ENCODE measurements around the gene USP6NL. TPM values are rescaled to one million over a fixed set of nuclear protein-coding genes. Genes with fewer than 3 reads are reported as not detected.

USP6NL gene
- total RNA-seq, 1 experiment from 2014 or later = 15.2 TPM

DNA sequence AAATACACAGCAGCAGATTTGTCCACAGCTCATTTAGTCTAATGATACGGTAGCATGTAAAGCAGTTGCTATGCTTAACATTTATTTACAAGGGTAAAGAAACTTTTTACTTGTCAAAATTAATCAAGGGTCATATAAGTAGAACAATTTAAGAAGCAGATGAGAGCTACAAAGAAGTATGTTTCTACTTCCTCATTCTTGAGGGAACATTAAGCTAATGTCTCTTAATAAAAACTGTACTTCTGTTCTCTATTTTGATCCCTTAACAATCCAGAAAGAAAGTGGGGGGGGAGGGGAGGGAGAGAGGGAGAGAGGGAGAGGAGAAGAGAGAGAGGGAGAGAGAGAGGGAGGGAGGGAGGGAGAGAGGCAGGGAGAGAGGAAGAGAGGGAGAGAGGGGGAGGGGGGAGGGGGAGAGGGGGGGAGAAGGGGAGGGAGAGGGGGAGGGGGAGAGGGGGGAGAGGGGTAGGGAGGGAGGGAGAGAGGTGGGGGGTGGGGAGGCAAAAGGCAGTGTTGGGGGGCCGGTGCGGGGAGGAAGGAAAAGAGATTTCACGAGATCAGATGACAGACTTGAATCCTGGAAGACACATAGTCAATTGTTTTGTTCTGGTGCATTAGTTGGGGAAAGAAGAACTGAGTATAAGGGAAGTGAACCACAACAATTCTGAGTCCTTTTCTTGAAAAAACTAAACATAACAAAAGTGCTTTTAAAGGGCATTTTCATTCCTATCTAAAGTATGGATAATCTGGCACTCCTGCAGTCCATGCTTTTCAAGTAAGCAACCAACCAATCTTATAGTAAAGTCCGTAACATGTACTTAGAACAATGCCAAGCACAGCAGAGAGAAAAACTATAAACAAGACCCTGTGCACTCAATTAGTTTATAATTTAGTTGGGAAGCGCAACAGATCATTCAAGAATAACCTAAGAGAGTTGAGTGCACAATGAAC, 128.0 kb downstream of the USP6NL start:
- no peaks in the 10 kb centered on the region for H3K27me3 ChIP-seq
- no peaks in the 10 kb centered on the region for H3K9me3 ChIP-seq (replicated peaks)
- no peaks in the 10 kb centered on the region for H3K4me1 ChIP-seq
- DNase-seq = peak in 1 of 2 experiments; percentile 25
- peaks cover 13% of the 10 kb centered on the region; the same call in 1 of the 2 replicates for H3K36me3 ChIP-seq
- H3K4me3 ChIP-seq = no peak overlapping the region
- no peak overlapping the region for H3K27ac ChIP-seq

- DNase-seq = no peak
- H3K36me3 ChIP-seq = peaks cover 13% of the 10 kb centered on the region; the same call in 1 of the 2 replicates
- no peak overlapping the region for H3K27ac ChIP-seq
- no peaks in the 10 kb centered on the region for H3K4me1 ChIP-seq
- no peaks in the 10 kb centered on the region for H3K9me3 ChIP-seq (replicated peaks)
- no peaks in the 10 kb centered on the region for H3K27me3 ChIP-seq
- no peak overlapping the region for H3K4me3 ChIP-seq
These were observed 129.1 kb downstream of the USP6NL start for GRCh38 chr10:11482306-11482705.

DNA sequence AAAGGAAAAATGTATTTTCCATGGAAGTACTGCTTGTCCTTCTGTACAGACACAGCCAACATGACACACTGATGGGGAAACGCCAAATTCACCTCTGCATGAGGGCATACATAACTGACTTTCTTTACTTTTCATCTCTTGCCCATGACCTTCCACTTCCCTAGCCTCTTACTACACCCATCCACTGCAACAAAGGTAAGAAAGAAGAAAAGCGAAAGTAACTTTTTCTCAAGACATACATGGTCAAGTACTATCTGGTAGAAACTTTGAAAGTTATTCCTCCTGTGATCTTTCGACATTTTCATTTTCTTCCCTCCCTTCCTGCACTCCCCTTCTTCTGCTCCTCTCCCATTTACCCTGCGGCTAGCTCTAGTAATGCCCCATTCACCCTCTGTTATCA, 130.8 kb downstream of the USP6NL start:
- Histone ChIP-seq H3K27ac (no peak overlapping the region), H3K4me3 (no peak overlapping the region), H3K27me3 (no peaks in the 10 kb centered on the region), H3K36me3 (peaks cover 13% of the 10 kb centered on the region; the same call in 1 of the 2 replicates), H3K9me3 (replicated peaks) (no peaks in the 10 kb centered on the region), H3K4me1 (no peaks in the 10 kb centered on the region)
- no peak for DNase-seq

GRCh38 chr10:11479300-11479699, 132.2 kb downstream of the USP6NL start:
- no peaks in the 10 kb centered on the region for H3K9me3 ChIP-seq (replicated peaks)
- no peak overlapping the region for H3K27ac ChIP-seq
- no peaks in the 10 kb centered on the region for H3K4me1 ChIP-seq
- no peak overlapping the region for H3K4me3 ChIP-seq
- DNase-seq = no peak
- no peaks in the 10 kb centered on the region for H3K27me3 ChIP-seq
- H3K36me3 ChIP-seq = 0 out of 2 replicates have a peak, but pooled peaks cover 8% of the 10 kb centered on the region

GRCh38 chr10:11478807-11479206, 132.6 kb downstream of the USP6NL start:
- no peak for DNase-seq
- no peaks in the 10 kb centered on the region for H3K27me3 ChIP-seq
- 0 out of 2 replicates have a peak, but pooled peaks cover 6% of the 10 kb centered on the region for H3K36me3 ChIP-seq
- no peaks in the 10 kb centered on the region for H3K9me3 ChIP-seq (replicated peaks)
- no peak overlapping the region for H3K27ac ChIP-seq
- H3K4me3 ChIP-seq = no peak overlapping the region
- H3K4me1 ChIP-seq = no peaks in the 10 kb centered on the region

- Histone ChIP-seq H3K36me3 (no peaks in the 10 kb centered on the region), H3K27me3 (no peaks in the 10 kb centered on the region), H3K27ac (no peak overlapping the region), H3K9me3 (replicated peaks) (no peaks in the 10 kb centered on the region), H3K4me3 (no peak overlapping the region), H3K4me1 (no peaks in the 10 kb centered on the region)
- no peak for DNase-seq
These were observed 135.5 kb downstream of the USP6NL start for GRCh38 chr10:11475831-11476434.

- Histone ChIP-seq H3K27me3 (no peaks in the 10 kb centered on the region), H3K4me3 (no peak overlapping the region), H3K27ac (no peak overlapping the region), H3K36me3 (no peaks in the 10 kb centered on the region), H3K4me1 (no peaks in the 10 kb centered on the region), H3K9me3 (replicated peaks) (no peaks in the 10 kb centered on the region)
- no peak for DNase-seq
These were observed 138.2 kb downstream of the USP6NL start for GRCh38 chr10:11473128-11473760.

- Histone ChIP-seq H3K27ac (no peak overlapping the region), H3K9me3 (replicated peaks) (no peaks in the 10 kb centered on the region), H3K4me3 (no peak overlapping the region), H3K27me3 (no peaks in the 10 kb centered on the region), H3K36me3 (no peaks in the 10 kb centered on the region), H3K4me1 (no peaks in the 10 kb centered on the region)
- peak; percentile 51 to 81 for DNase-seq
These were observed 139.2 kb downstream of the USP6NL start for GRCh38 chr10:11472158-11472753.

DNA sequence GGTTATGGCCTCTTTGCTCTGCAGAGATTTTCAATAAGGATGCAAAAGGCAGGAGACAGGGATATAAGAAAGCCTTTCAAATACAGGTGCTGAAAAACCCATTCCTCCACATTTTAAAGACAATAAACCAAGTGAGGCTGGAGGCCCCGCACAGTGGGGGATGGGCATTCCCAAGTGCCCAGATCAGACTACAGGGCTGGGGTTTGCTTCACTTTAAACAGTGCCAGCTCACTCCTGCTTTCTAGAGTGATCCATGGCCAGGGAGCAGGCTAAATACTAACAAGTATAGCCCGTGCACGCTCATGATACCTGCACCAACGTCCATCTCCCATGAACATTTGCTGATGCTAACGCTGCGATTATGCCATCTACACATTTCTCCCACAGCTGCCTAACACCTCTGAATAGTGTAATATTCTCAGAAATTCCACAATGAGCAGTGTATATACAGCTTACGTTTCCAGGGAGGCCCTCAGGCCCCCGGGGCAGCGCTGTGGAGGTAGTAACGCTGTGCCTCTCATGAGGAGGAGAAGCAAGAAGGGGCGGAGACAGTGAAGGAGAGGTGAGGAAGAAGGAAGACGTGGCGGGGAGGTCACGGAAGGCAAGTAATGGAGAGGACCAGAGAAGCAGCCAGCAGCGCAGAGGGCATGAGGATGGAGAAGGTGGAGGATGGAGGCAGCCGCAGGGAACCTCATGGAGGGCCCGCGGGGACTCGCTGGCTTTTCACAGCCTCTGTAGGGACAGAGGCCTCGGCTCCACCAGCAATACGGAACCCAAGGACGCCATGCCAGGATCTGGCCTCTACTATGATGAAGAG, 141.7 kb downstream of the USP6NL start:
- Histone ChIP-seq H3K27me3 (no peaks in the 10 kb centered on the region), H3K9me3 (replicated peaks) (no peaks in the 10 kb centered on the region), H3K36me3 (no peaks in the 10 kb centered on the region), H3K27ac (no peak overlapping the region), H3K4me1 (no peaks in the 10 kb centered on the region), H3K4me3 (no peak overlapping the region)
- DNase-seq = no peak

DNA sequence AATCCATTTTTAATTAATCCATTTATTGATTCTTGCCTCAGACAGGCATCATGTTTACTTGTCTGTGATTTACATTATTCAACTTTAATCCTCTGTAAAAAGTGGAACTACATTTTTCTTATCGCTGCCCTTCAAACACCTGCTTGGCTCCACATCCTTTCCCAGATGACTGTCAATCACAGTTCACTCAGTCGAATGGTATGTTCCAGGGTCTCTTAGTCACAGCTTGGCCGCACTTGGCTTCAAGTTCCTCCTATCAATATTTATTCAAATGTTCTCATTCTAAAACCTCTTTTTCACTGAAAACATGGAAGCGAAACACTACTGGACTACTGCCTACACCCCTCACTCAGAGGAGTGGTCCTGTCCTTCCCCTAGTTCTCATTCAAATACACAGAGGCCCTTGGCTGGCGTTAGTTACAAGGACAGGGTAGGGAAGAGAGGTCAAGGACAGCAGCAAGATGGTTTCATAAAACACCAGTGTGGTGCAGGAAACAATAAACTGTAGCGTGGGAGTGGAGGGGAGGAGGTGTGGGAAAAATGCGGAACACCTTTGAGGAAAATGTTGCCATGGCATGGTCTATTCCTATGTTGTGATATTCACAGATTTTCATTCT, 143.2 kb downstream of the USP6NL start:
- no peak overlapping the region for H3K4me3 ChIP-seq
- no peaks in the 10 kb centered on the region for H3K36me3 ChIP-seq
- DNase-seq = no peak
- no peaks in the 10 kb centered on the region for H3K9me3 ChIP-seq (replicated peaks)
- no peak overlapping the region for H3K27ac ChIP-seq
- H3K4me1 ChIP-seq = no peaks in the 10 kb centered on the region
- H3K27me3 ChIP-seq = no peaks in the 10 kb centered on the region

DNA sequence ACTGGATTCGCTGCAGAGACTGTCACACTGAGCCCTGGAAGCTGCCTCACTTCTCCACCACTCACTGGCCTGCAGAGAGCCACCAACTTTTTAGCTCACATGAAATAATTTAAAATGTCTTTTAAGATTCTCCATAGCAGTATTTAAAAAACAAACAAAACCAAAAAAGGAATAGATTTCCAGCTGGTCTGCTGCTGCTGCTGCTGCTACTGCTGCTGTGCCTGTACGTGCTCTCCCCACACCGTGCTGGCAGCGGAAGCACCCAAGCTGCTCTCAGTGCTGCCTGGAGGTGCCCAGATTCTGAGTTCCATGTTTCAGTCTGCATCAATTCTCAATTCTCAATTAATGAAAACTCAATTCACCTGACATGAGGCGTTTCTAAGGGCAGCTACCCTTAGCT, 146.0 kb downstream of the USP6NL start:
- Histone ChIP-seq H3K4me3 (no peak overlapping the region), H3K27ac (no peak overlapping the region), H3K27me3 (no peaks in the 10 kb centered on the region), H3K36me3 (peaks cover 4% of the 10 kb centered on the region; the same call in 1 of the 2 replicates), H3K9me3 (replicated peaks) (no peaks in the 10 kb centered on the region), H3K4me1 (no peaks in the 10 kb centered on the region)
- DNase-seq = no peak

- H3K4me3 ChIP-seq = no peak overlapping the region
- H3K9me3 ChIP-seq (replicated peaks) = no peaks in the 10 kb centered on the region
- peaks cover 4% of the 10 kb centered on the region; the same call in 1 of the 2 replicates for H3K36me3 ChIP-seq
- no peaks in the 10 kb centered on the region for H3K27me3 ChIP-seq
- H3K4me1 ChIP-seq = no peaks in the 10 kb centered on the region
- H3K27ac ChIP-seq = no peak overlapping the region
- no peak for DNase-seq
These were observed 148.3 kb downstream of the USP6NL start for GRCh38 chr10:11463111-11463510.

DNA sequence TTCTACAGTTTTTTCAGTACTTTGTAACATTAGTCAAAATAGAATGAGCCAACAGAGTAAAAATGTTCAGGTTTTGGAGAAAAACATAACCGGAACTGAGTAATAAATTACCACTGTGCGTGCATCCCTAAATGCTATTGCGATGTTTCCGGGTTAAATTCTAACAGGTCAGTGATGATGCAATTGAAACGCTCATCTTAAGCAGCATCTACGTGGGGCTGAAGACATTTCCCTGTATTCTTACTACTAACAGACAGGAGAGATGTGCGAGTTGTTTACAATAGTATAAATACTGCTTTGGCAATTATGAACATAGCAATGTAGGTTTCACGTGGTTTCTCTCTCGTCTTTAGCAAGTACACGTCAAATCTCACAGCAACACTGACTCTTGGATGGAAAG, 149.4 kb downstream of the USP6NL start:
- H3K27ac ChIP-seq = no peak overlapping the region
- H3K27me3 ChIP-seq = no peaks in the 10 kb centered on the region
- H3K4me1 ChIP-seq = no peaks in the 10 kb centered on the region
- no peak overlapping the region for H3K4me3 ChIP-seq
- DNase-seq = no peak
- no peaks in the 10 kb centered on the region for H3K9me3 ChIP-seq (replicated peaks)
- peaks cover 4% of the 10 kb centered on the region; the same call in 1 of the 2 replicates for H3K36me3 ChIP-seq

- no peak for DNase-seq
- Histone ChIP-seq H3K36me3 (peaks cover 4% of the 10 kb centered on the region; the same call in 1 of the 2 replicates), H3K9me3 (replicated peaks) (no peaks in the 10 kb centered on the region), H3K27ac (no peak overlapping the region), H3K4me3 (no peak overlapping the region), H3K4me1 (no peaks in the 10 kb centered on the region), H3K27me3 (no peaks in the 10 kb centered on the region)
These were observed 154.1 kb downstream of the USP6NL start for GRCh38 chr10:11457336-11457735.

Data from SJCRH30 (cell line).